Stimulated activated CD4-positive, alpha-beta T cell treated with anti-CD3 and anti-CD28 coated beads, Interleukin-12 subunit alpha, Interleukin-12 subunit beta, amount 100 ng/mL, for 48 hours (primary cell): ENCODE data around the gene LRRTM4.

Experiments
- DNase-seq, 3 donors: peaks; one replicate each; pipeline ENCODE4 v3.0.0-alpha.2; 2020; ENCODE audit warnings: low read depth in 2 of 3, low spot score in 1 of 3

LRRTM4 gene

GRCh38 chr2:77325395-77325794 lies 196.8 kb downstream of the LRRTM4 start:
- no peak for DNase-seq

- DNase-seq, result no peak
Observed at GRCh38 chr2:77322431-77322830, 199.7 kb downstream of the LRRTM4 start.

GRCh38 chr2:77314721-77315120 lies 207.5 kb downstream of the LRRTM4 start:
- DNase-seq, result no peak

GRCh38 chr2:77310416-77310815 lies 211.8 kb downstream of the LRRTM4 start:
- DNase-seq, result no peak

- no peak for DNase-seq
Observed at GRCh38 chr2:77309725-77310124, 212.5 kb downstream of the LRRTM4 start.

GRCh38 chr2:77301441-77301840 lies 220.7 kb downstream of the LRRTM4 start:
- DNase-seq, result no peak

- no peak for DNase-seq
Observed at GRCh38 chr2:77296791-77297190, 225.4 kb downstream of the LRRTM4 start.

- no peak for DNase-seq
Observed at GRCh38 chr2:77294474-77294873, 227.7 kb downstream of the LRRTM4 start.

- DNase-seq, result no peak
Observed at GRCh38 chr2:77284353-77284752, 237.8 kb downstream of the LRRTM4 start.

- DNase-seq, result no peak
Observed at GRCh38 chr2:77271262-77271661, 250.9 kb downstream of the LRRTM4 start.

- DNase-seq, result no peak
Observed at GRCh38 chr2:77270433-77270832, 251.7 kb downstream of the LRRTM4 start.

- no peak for DNase-seq
Observed at GRCh38 chr2:77268626-77269025, 253.6 kb downstream of the LRRTM4 start.

GRCh38 chr2:77232909-77233425 lies 289.2 kb downstream of the LRRTM4 start:
- DNase-seq, result no peak

GRCh38 chr2:77228391-77228790 lies 293.8 kb downstream of the LRRTM4 start:
- DNase-seq, result no peak

GRCh38 chr2:77210725-77211124 lies 311.5 kb downstream of the LRRTM4 start:
- DNase-seq, result no peak

GRCh38 chr2:77207331-77207730 lies 314.8 kb downstream of the LRRTM4 start:
- no peak for DNase-seq

GRCh38 chr2:77201755-77202154 lies 320.4 kb downstream of the LRRTM4 start:
- no peak for DNase-seq

- no peak for DNase-seq
Observed at GRCh38 chr2:77199411-77199810, 322.8 kb downstream of the LRRTM4 start.

- DNase-seq, result no peak
Observed at GRCh38 chr2:77193858-77194448, 328.2 kb downstream of the LRRTM4 start.

- no peak for DNase-seq
Observed at GRCh38 chr2:77192811-77193289, 329.3 kb downstream of the LRRTM4 start.

- DNase-seq, result no peak
Observed at GRCh38 chr2:77191665-77192064, 330.5 kb downstream of the LRRTM4 start.

- DNase-seq, result no peak
Observed at GRCh38 chr2:77190721-77191346, 331.3 kb downstream of the LRRTM4 start.

GRCh38 chr2:77185052-77185451 lies 337.1 kb downstream of the LRRTM4 start:
- DNase-seq, result no peak
